Fibroblast of skin of left biceps (primary cell): ENCODE data around the gene NFIX.
"Not testable (repeated sequence)": the region's sequence is repeated elsewhere in the genome, so short reads cannot be mapped to it uniquely, and the experiment has no call there.

Source experiments
- DNase-seq, 2 experiments: peaks; one replicate each; pipeline ENCODE4 v3.0.0-alpha.2; 2013; ENCODE audit warnings: low read depth in 2 of 2

NFIX gene

GRCh38 chr19:12957389-12957952, 37.8 kb upstream of the NFIX start:
- DNase-seq, result not testable (repeated sequence)

GRCh38 chr19:12959481-12959880, 35.8 kb upstream of the NFIX start:
- no peak for DNase-seq

- no peak for DNase-seq
Measured at GRCh38 chr19:12965017-12965811, 30.1 kb upstream of the NFIX start.

- no peak for DNase-seq
Measured at GRCh38 chr19:12965812-12966135, 29.5 kb upstream of the NFIX start.

GRCh38 chr19:12967907-12968306, 27.4 kb upstream of the NFIX start:
- no peak for DNase-seq

- no peak for DNase-seq
Measured at GRCh38 chr19:12969292-12969988, 25.8 kb upstream of the NFIX start, which contains the start of gene DAND5. TSS of gene DAND5 (plus strand) at chr19:12969576. CDS start at chr19:12969661, 85 bp downstream.

GRCh38 chr19:12970070-12970820, 25.0 kb upstream of the NFIX start:
- no peak for DNase-seq

- DNase-seq, result no peak
Measured at GRCh38 chr19:12973236-12973635, 22.0 kb upstream of the NFIX start.

GRCh38 chr19:12974301-12975220, 20.7 kb upstream of the NFIX start:
- DNase-seq, result no peak

GRCh38 chr19:12975221-12975741, 20.0 kb upstream of the NFIX start:
- DNase-seq, result no peak

GRCh38 chr19:12976109-12976508, 19.2 kb upstream of the NFIX start:
- DNase-seq, result not testable (repeated sequence)

- DNase-seq, result no peak
Measured at GRCh38 chr19:12979974-12980373, 15.3 kb upstream of the NFIX start.

- no peak for DNase-seq
Measured at GRCh38 chr19:12982648-12983047, 12.6 kb upstream of the NFIX start.

GRCh38 chr19:12983091-12983490, 12.2 kb upstream of the NFIX start:
- no peak for DNase-seq

- peak; percentile 52 to 55 for DNase-seq
Measured at GRCh38 chr19:12983542-12984142, 11.6 kb upstream of the NFIX start.

GRCh38 chr19:12984143-12984627, 11.1 kb upstream of the NFIX start:
- DNase-seq, result no peak

GRCh38 chr19:12984683-12985048, 10.6 kb upstream of the NFIX start:
- DNase-seq, result no peak

GRCh38 chr19:12985049-12985776, 10.1 kb upstream of the NFIX start:
- DNase-seq, result no peak

GRCh38 chr19:12986726-12987125, 8.5 kb upstream of the NFIX start:
- DNase-seq, result no peak

GRCh38 chr19:12987190-12987589, 8.1 kb upstream of the NFIX start:
- no peak for DNase-seq
